Ovary (tissue), 9 donors: ENCODE measurements around the gene PCSK5. TPM values are rescaled to one million over a fixed set of nuclear protein-coding genes. Genes with fewer than 3 reads are reported as not detected.

Experiments
- DNase-seq, 5 donors: peaks; one replicate each; pipeline ENCODE4 v3.0.0-alpha.2; 2019 to 2020
- H3K27ac ChIP-seq, 2 donors: fragments of 200-600 bp; one replicate each; pipeline versions ENCODE4 v1.5.1 to v1.8.0; 2019 to 2022
- H3K27me3 ChIP-seq: fragments of 200-600 bp; one replicate; pipeline ENCODE4 v1.8.0; 2022
- H3K36me3 ChIP-seq: fragments of 200-600 bp; sonication (generic); one replicate; pipeline ENCODE4 v1.5.1; 2019
- H3K4me1 ChIP-seq: one replicate; pipeline ENCODE4 v1.8.1; 2013; ENCODE audit warnings: mild to moderate bottlenecking, moderate library complexity; ENCODE audit not compliant: insufficient read depth
- H3K4me3 ChIP-seq: fragments of 200-600 bp; sonication (generic); one replicate; pipeline ENCODE4 v1.5.1; 2017
- H3K9me3 ChIP-seq, 2 donors: fragments of 200-600 bp in 1 of 2; sonication (generic) in 1 of 2; one replicate each; pipeline versions ENCODE4 v1.5.1 to v1.8.1; 2013 to 2019; ENCODE audit warnings: mild to moderate bottlenecking in 1 of 2, moderate library complexity in 1 of 2
- EP300 ChIP-seq: sonication (generic); formaldehyde crosslinking; IDR thresholded peaks from one replicate; pipeline ENCODE4 v1.6.1; 2017; ENCODE audit warnings: antibody characterized with exemption
- POLR2A ChIP-seq: fragments of 450-650 bp; IDR thresholded peaks from one replicate; pipeline ENCODE4 v1.6.1; 2017; ENCODE audit warnings: antibody characterized with exemption, mild to moderate bottlenecking, moderate library complexity
- WGBS, 3 donors: extraction: QIAGEN DNeasy Blood & Tissue Kit in 1 of 3; methylation state at CpG; one replicate each; pipeline versions ENCODE4 v1.1.5 to v1.1.7; 2013 to 2017; 5-methylcytosine and 5-hydroxymethylcytosine counted together
- intact Hi-C, 4 donors: fragments of 100-400 bp; cut with DNase I; formaldehyde crosslinking; loops; one replicate each; pipeline versions ENCODE4 v1.11.0 to v1.15.1; 2022 to 2023
- polyA plus RNA-seq, 2 donors: library from polyadenylated mRNA; stranded (reverse); fragments of 200-250 nt in 1 of 2; fragments of 350-450 nt in 1 of 2; fragmentation: Illumina TruSeq in 1 of 2; extraction: RNeasy Lipid Tissue Mini Kit (QIAGEN cat#74804) in 1 of 2; gene quantifications; one replicate each; pipeline ENCODE4 v1.2.3, GENCODE V29; 2013 to 2014
- total RNA-seq, 7 donors: library from RNA; depleted of rRNA in 2 of 7; stranded (reverse); fragments of >200 nt in 2 of 7; fragmentation: NEBNext Ultra II Directional in 3 of 7; extraction: Animal tissue kit (Norgen Biotek cat#: 25700) in 3 of 7; gene quantifications; one replicate each; pipeline versions ENCODE4 v1.1.0 to v1.2.4, GENCODE V29; 2016 to 2023
- TF ChIP-seq, protein P1 (sequence below), 3 donors: fragments of 450-650 bp in 2 of 3; fragments of 200-600 bp in 1 of 3; IDR thresholded peaks; one replicate each; pipeline versions ENCODE4 v1.5.1 to v1.8.0; 2016 to 2022; ENCODE audit warnings: antibody characterized with exemption in 3 of 3, mild to moderate bottlenecking in 1 of 3
- donor health status: DM: no; HTN: no; CAD: no; lungs with moderate emphysema.
- donor health status: DM: no; HTN: no; CAD: no.
- donor health status: Bipolar disorder and iron deficiency.
- donor health status: DM: yes; HTN: yes; CAD: no.
- donor health status: DM: no; HTN: no; CAD: no.
- donor health status: DM: yes; HTN: yes; CAD: no.

PCSK5 gene
- total and polyA plus RNA-seq, 9 donors, result 12.7 to 41.8 (median 28.3) TPM

DNA sequence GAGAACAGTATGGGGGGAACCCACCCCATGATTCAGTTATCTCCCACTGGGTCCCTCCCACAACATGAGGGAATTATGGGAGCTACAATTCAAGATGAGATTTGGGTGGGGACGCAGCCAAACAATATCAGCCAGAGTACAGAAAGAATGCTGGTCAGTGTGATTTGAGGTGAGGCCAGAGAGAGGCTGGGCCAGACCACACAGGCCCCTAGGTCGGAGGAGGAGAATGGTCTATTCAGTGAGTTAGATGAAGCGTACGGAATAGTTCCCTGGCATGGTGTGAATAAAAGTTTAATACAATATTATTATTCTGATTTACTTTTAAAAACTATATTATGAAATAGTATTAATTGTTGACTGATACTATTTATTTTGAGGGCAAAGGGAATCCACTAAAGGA lies 39.7 kb downstream of the PCSK5 start:
- H3K9me3 ChIP-seq, result no peaks in the 10 kb centered on the region
- TF ChIP-seq EP300 (no peak), POLR2A (no peak)
- TF ChIP-seq, protein P1, sequence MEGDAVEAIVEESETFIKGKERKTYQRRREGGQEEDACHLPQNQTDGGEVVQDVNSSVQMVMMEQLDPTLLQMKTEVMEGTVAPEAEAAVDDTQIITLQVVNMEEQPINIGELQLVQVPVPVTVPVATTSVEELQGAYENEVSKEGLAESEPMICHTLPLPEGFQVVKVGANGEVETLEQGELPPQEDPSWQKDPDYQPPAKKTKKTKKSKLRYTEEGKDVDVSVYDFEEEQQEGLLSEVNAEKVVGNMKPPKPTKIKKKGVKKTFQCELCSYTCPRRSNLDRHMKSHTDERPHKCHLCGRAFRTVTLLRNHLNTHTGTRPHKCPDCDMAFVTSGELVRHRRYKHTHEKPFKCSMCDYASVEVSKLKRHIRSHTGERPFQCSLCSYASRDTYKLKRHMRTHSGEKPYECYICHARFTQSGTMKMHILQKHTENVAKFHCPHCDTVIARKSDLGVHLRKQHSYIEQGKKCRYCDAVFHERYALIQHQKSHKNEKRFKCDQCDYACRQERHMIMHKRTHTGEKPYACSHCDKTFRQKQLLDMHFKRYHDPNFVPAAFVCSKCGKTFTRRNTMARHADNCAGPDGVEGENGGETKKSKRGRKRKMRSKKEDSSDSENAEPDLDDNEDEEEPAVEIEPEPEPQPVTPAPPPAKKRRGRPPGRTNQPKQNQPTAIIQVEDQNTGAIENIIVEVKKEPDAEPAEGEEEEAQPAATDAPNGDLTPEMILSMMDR (IDR thresholded peaks at IDR 0.05), result no peak
- 84 to 87% (median 84%) methylated on average over 4 of the region's 4 CpGs for WGBS, 3 donors
- DNase-seq, result no peak
- no peak overlapping the region for H3K4me3 ChIP-seq
- H3K27ac ChIP-seq, result no peak overlapping the region
- H3K27me3 ChIP-seq, result no peaks in the 10 kb centered on the region
- no peaks in the 10 kb centered on the region for H3K36me3 ChIP-seq
- intact Hi-C loops, result no loop called here
- peaks cover 5% of the 10 kb centered on the region for H3K4me1 ChIP-seq

DNA sequence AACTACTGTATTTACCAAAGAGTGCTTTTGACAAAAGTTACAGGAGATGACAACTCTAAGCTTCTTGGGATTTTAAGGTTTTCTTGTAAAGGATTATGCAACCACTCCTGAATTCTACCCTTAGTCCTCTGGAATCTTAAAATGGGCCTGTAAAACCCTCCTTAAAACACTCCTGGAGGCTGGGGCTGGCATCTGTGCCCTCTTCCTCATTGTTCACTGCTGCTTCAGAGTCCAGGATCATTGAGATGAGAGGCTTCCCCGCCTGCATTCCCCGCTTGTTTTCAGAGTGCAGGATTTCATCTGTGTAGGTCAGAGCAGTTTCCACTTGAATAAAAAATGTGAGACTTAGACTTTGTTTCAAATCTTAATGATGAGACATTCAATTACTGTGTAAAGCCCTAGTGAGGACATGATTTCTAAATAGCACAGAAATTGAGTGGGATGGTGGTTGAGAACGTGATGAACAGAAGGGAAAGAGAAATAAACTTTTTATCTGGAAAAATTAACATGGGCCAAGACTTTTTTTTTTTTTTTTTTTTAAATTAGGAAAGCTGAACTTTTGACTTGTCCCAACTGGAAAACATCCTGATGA lies 40.4 kb downstream of the PCSK5 start:
- H3K27me3 ChIP-seq, result no peaks in the 10 kb centered on the region
- H3K27ac ChIP-seq, result no peak overlapping the region

DNA sequence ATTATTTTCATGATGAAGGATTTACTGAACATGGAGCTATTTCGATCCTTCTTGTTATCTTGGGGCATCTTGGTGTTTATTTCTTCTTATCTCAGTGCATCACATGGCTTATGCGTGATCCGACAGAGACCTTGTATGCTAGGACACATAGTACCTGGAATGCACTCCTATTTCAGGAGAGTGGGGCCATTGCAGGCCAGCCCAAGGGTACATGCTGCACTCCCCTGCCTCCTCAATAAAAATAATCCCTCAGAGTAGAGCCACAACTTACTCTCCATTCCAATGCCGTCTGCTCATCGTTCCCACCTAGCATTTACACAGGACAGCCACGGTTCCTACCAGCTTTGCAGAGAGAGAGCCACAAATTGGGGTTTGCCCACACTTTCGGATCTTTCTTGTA lies 43.5 kb downstream of the PCSK5 start:
- 94 to 96% (median 95%) methylated on average over 7 of the region's 7 CpGs for WGBS, 3 donors
- no peak for DNase-seq

More for the DNA sequence above, 40.4 kb downstream of the PCSK5 start:
- intact Hi-C loops, result no loop called here
- peaks cover 5% of the 10 kb centered on the region for H3K4me1 ChIP-seq
- no peaks in the 10 kb centered on the region for H3K36me3 ChIP-seq
- no peak overlapping the region for H3K4me3 ChIP-seq
- WGBS, 3 donors, result 22 to 29% (median 24%) methylated on average over 3 of the region's 3 CpGs
- H3K9me3 ChIP-seq, result no peaks in the 10 kb centered on the region
- TF ChIP-seq POLR2A, result no peak
- TF ChIP-seq, protein P1 (IDR thresholded peaks at IDR 0.05), result no peak
- no peak for TF ChIP-seq EP300
- DNase-seq, result no peak

DNA sequence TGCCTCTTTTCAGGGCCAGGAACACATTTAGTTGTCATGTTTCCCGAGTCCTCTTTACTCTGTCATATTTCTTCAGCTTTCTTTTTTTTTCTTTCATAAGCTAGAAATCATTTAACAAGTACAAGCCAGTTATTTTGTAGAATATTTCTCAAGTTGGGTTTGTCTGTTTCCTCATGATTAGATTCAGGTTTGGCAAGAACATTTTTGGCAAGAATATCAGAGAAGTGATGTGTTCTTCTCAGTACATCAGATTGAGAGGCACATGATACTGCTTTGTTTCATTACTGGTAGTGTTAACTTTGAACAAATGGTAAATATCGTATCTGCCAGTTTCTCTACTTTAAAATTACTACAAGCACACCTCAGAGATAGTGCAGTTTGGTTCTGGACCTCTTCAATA lies 45.1 kb downstream of the PCSK5 start:
- intact Hi-C loops, result no loop called here
- TF ChIP-seq EP300 (no peak), POLR2A (no peak)
- TF ChIP-seq, protein P1 (IDR thresholded peaks at IDR 0.05), result no peak
- Histone ChIP-seq H3K27me3 (no peaks in the 10 kb centered on the region), H3K36me3 (no peaks in the 10 kb centered on the region), H3K27ac (no peak overlapping the region), H3K4me1 (peaks cover 4% of the 10 kb centered on the region), H3K9me3 (no peaks in the 10 kb centered on the region), H3K4me3 (no peak overlapping the region)
- WGBS, 3 donors, result 64 to 81% (median 79%) methylated on average over 2 of the region's 2 CpGs
- no peak for DNase-seq

More for the DNA sequence above, 43.5 kb downstream of the PCSK5 start:
- Histone ChIP-seq H3K4me3 (no peak overlapping the region), H3K4me1 (peaks cover 9% of the 10 kb centered on the region), H3K9me3 (no peaks in the 10 kb centered on the region), H3K27ac (no peak overlapping the region), H3K36me3 (no peaks in the 10 kb centered on the region), H3K27me3 (no peaks in the 10 kb centered on the region)
- TF ChIP-seq, protein P1 (IDR thresholded peaks at IDR 0.05), result no peak
- TF ChIP-seq POLR2A (no peak), EP300 (no peak)
- intact Hi-C loops, result no loop called here
